GM19452 (cell line): ENCODE data around the gene C3.
"Not testable (repeated sequence)": the region's sequence is repeated elsewhere in the genome, so short reads cannot be mapped to it uniquely, and the experiment has no call there.

ENCODE experiments used
- ATAC-seq: cut with Tn5 transposase; IDR thresholded peaks from one replicate; pipeline ENCODE4 v1.9.1; 2021; ENCODE audit not compliant: unreplicated experiment

C3 gene

DNA sequence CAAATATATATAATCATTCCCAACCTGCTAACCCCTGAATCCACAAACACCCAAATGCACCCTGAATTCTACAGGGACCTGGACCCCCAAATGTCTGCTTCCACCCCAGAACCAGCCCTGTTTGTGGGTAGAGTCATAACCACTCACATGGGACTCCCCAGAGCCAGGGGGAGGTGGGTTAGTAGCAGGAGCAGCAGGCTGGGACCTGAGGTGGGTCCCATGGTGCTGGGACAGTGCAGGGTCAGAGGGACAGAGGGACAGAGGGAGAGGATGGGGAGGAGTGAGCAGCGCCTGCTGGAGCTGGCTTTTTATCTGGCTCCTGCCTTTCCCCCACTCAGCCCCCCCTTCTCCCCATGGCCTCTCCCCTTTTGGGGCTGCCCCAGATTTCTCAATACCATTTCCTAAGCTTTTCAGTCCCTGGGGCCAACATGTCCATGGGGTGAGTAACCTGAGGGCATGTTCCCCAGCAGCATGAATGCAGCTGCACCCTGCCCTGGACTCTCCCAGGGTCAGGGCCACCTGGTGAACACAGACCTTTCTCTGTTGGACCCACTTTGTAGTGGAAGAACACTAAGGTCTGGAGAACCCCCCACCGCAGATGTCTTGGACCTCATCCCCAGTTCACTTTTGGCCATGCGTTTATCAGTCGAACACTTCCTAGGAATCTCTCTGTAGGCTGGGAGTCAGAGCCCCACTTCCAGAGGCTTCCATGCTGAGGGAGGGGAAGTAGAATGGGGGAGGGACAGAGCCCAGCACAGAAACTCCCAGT, at the start of gene C3:
Gene C3 (minus strand): TSS at position 282 of the 769 bp plus-strand sequence. CDS start 61 bp downstream, at position 221.
- no peak for ATAC-seq

DNA sequence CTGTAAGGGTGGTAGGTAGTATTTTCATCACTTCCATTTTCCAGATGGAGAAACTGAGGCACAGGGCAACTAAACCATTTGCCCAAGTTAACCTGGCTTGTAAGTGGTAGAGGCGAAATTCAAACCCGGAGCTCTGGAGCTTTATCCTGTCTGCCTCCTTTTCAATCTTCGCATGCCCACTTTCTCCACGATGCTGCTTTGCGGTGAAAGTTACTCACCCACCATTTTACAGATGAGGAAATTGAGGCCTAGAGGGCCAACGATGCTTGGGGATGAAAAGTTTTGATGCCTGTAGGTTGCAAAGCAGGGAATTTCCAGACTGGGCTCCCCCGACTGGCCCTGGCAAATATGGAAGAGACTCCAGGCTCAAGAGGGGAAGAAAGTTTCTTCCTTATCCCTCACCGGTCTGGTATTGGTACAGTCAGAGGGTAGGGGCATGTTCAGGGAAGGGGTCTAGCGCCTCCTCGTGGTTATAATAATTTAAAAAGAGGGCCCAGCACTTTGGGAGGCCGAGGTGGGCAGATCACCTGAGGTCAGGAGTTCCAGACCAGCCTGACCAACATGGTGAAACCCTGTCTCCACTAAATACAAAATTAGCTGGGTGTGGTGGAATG, 48.7 kb upstream of the C3 start:
- no peak for ATAC-seq

DNA sequence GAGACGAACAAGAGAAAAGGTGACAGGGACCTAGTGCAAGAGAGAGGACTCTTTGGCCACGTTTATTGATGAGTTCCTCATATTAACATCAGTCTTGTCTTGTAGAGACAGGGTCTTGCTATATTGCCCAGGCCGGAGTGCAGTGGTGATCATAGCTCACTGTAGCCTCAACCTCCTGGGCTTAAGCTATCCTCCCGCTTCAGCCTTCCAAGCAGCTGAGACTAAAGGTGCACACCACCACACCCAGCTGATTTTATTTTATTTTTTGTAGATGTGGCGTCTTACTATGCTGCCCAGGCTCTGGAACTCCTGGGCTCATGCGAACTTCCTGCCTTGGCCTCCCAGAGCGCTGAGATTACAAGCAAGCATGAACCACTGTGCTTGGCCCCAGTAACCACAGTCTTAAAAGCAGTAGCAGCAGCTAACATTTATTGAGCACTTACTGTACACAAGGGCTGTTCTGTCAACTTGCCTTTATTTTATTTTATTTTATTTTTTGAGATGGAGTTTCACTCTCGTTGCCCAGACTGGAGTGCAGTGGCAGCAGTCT, 47.9 kb upstream of the C3 start:
- ATAC-seq = no peak

DNA sequence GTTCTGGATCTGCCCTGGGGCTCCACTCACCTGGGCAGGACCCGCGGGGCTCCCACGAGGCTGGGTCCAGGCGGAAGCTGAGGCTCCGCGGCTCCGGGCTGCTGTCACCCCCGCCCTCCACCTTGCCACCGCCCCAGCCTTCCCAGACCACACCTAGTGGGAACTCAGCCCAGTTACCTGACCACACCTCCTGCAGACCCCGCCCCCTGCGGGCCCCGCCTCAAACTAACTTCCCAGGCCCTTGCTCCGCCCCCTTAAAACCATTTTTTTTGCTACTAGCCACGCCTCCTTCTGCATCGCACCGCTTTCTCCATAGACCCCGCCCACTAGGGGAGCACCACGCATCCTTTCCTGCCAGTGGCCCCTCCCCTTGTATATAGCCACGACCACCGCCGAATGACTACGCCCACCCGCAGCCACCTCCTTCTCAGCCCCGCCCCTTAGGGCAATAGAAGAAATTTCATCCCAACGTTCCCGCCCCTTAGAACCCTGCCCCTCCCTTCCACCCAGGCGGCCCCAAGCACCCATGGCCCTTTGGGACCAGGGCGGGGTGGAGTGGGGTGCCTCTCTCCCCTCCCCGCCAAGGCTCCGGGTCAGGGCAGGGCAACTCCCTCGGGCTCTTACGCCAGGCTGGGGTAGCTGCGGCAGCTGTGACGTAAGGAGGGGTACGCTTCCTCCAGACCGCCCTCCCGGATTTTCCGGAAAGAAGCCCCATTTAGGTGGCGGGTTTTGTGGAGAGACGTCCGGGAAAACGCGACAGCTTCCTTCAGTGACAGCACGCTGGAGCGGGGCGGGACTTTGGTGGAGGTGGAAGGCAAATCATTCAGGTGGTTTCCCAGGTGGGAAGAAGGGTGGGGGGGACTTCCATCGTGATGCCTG, 47.1 kb upstream of the C3 start, which contains the start of gene SH2D3A:
Gene SH2D3A (minus strand): TSS at position 79 of the 879 bp plus-strand sequence. CDS start 3,687 bp downstream, outside the sequence.
- peak; percentile 65 for ATAC-seq

DNA sequence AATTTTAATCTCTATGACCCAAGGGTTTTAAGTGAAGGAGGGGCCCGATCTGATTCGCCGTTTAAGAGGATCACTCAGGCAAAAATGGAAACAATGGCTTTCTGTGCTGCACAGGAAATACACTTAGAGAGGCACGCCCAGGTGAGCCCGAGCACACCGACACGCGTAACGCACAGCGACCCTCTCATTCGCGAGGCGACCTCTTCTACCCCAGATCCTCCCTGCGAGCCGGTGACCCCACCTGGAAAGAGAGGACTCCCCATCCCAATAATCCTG, 46.6 kb upstream of the C3 start:
- ATAC-seq = no peak

DNA sequence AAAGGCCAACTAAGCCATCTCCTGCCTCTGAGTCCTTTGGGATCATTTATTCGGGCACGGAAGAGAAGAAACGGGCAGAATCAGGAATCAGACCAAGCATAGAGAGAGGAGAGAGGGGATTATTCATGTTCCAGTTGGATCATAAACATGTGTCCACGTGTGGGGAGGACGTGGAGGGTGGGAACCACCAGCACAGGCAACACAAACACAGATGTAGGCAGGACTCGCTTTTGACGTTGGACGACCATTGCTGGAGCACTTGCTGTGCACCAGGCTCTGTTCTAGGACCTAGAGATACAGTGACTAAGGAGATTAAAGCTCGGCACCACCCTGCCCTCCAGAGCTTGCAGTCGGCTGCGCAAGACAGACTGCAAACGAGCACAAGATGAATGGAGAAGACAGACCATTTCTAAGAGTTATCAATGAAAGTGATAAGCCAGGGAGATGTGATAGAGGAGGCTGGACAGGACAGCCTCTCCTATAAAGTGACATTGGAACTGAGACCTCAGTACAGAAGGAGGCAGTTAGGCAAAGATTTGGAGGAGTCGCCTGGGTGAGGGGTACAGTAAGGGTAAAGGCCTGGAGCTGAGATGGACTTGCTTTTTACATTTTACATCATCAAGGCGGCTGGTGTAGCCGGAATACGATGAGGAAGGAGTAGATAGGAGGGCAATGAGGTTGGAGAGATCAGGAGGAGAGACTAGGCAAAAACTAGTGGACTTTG, 46.1 kb upstream of the C3 start:
- ATAC-seq = no peak

DNA sequence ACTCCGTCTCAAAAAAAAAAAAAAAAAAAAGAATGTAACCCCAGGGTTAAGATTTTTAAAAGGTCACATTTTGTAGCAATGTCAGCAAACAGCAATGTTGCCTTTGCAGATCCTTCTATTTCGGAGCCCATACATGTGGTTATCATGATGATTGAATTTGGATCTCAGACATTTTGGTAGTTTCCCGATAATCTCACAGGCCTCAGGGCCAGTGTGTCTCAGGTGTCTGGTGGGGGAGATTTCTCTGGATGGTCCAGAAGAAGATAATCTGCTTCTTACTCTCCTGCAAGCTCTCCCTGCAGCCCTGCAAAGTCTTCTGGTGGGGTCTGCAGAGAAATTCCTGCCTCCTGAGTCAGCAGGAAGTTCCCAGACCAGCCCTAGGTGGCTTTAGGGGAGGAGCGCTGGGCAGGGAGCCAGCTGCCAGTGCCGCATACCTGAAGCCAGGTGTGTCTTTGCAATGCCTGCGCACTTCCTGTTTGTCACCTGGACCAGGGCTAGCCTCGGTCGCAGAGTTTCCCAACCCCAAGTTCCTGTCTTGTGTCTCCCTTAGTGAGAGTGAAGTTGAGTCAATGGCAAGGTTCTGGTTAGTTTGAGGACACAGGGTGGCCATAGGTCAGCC, 45.4 kb upstream of the C3 start:
- ATAC-seq = no peak

DNA sequence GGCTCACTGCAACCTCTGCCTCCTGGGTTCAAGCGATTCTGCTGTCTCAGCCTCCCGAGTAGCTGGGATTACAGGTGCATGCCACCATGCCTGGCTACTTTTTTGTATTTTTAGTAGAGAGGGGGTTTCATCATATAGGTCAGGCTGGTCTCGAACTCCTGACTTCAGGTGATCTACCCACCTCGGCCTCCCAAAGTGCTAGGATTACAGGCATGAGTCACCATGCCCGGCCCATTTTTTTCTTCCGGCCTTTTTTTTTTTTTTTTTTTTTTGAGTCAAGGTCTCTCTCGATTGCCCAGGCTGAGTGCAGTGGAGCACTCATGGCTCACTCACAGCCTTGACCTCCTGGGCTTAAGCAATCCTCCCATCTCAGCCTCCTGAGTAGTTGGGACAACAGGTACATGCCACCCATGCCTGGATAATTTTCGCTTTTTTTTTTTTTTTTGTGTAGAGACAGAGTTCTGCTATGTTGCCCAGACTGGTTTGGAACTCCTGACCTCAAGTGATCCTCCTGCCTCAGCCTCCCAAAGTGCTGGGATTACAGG, 41.9 kb upstream of the C3 start:
- not testable (repeated sequence) for ATAC-seq

DNA sequence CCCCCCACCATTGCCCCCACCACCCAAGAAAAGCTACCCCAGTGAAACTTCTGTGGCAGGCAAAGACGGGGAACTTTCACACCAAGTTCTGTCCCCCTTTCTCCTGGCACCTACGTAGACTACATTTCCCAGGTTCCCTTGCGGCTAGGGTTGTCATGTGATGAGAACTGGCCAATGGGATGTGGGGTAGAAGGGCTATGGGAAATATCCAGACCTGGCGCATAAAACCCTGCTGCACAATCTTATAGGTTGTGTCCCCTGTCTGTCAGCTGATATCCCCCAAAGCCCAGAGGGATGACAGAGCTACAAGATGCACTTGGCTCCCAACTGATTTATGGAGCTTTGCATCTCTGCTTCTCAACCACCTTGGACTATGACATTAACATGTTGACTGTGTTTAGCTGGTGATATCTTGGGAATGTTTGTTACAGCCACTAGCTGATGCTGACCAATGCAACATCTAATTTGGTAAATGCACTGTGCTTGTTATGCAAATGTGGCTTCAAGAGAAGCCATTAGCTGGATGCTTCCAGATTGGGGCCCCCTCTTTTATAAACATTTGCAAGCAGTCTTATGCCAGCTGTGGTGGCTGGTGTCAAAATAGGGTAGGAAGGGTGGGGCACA, 40.7 kb upstream of the C3 start:
- no peak for ATAC-seq

DNA sequence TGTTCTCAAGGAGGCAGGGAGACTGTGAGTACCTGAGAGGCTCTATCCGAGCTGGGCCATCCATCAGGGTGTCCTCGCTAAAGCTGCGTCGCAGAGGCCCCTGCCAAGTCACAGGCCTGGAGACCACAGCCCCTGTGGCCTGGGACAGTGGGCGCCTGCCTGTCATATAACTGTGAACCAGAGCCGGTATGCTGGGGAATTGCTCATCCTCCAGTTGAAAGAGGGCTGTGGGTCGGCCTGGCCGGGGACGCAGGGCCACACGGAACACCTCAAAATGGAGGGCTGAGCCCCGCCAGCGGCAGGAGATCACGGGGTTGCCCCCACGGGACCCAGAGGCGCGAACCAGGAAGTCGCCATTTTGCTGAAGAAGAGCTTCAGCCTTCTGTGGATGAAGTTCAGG, 40.2 kb upstream of the C3 start:
- no peak for ATAC-seq

DNA sequence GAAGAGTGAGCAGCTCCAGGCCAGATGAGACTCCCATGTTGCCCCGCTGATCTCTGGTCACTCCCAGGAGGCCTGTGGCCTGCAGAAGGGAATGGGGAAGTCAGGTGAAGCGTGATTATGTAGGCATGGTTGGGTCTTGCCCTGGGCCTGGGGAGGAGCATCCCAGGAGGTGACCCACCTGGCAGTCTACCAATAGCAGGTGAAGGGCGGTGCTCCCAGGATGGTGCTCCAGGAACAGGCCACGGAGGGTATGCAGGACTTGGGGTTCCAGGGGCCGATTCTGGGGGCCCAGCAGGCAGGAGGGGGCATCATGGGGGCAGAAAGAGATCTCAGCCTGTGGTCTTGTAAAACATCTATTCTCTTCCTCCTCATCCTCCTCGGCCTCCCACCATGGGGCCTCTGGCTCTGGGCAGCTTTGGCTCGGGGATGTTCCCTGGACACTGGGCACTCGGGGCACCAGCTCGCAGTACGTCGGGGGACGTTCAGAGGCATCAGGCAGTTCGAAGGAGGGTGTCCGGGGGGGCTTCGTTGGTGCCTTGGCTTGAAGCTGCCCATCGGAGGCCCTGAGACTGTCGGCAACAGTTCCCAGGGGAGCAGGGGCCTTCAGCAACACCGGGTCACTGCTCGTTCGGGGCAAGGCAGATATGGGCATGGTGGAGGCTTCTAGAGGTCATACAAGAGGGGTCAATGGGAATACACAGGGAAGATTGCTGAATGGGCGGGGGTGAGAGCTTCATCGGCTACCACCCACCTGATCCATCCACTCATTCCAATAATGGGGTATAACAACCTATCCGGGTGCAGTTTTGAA, 34.4 kb upstream of the C3 start:
- no peak for ATAC-seq

DNA sequence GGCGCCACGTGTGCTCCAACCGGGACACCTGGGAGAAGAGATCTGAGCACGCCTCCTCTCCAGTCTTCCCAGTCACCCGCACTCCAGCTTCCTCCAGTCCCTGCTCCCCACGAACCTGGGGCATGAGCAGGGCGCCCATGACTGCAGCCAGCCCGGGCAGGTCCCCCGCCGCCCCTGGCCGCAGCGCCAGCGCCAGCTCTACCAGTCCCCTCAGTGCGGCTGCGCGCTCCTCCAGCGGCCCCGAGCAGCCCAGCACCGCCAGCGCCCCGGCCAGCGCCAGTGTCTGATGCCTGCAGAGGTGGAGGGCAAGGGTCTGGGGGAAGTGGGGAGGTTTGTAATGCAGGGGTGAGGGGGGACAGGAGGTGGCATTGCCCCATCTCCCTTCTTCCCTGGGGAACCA, 33.7 kb upstream of the C3 start:
- ATAC-seq = no peak

DNA sequence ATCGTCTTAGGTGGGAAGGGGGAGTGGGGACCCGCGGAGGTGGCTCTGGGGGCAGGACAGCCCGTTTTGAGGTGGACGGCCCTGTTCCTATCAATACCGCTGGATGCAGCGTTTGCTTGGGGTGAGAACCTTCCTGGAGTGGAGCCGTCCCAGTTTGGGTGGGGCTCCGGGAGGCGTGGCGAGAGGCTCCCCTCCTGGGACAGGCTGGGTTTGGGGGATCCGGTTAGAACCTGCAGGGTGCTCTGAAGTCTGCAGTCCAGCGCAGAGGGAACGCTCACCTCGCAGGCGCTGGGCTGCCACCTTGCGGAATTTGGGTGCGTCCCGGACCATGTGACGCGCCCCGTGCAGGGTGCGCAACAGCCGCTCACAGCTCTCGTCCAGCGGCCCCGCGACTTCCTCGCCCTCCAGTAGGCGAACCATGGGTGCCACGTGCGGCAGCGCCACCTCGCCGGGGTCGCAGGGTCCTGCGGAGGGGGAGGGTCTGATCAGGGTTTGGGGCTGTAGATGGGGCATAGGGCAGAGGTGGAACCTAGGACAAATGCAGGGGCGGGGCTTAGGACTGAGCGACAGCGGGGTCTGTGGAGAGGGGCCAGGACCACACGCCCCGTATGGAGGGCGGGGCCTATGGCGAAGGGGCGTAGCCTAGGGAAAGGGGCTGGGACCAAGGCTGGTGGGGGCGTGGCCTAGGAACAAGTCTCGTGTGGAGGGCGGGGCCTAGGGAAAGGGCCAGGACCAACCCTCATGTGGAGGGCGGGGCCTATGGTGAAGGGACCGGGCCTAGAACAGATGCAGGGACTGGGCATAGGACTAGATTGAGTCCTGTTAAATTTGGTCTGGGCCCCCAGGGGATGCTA, 33.0 kb upstream of the C3 start:
- ATAC-seq = peak; percentile 72

DNA sequence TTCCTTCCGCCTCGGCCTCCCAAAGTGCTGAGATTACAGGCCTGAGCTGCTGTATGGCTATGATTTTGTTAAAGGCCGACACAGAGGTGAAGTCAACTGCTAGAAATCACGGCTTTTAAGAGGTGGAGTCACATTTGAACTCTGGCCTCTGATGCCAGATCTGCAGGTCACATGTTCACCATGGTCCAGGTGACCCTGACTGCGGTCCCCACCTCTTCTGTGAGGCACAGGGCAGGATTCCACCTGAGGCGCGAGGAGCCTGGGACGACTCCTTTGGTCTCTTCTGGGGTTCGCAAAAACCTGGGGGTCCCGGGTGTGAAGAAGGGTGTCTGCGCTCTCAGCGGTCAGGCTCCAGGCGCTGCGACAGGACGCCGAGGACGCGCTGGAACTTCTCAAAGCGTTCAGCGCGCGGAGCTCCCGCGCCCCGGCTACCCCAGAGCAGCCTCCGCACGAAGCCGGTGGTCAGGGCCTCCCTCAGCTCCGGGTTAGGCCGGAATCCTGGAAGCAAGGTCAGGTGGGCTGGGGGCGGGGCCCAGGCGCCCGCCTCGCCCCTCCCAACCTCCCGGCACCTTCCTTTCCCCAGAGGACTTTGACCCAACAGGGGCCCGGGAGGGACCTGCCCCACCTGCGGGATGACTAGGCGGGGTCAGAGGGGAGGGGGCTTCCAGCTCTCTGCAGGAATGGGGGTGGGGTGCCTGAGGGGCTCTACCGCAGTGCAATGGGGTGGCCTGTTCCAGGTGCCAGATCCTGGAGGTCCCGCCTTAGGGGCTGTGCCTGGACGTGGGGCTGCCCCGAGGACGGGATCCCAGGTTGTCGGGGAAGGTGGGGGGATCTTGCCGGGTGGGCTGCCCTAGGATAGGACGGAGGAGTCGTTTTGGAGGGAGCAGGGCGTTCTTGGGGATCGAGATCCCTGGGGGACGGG, 32.1 kb upstream of the C3 start:
- no peak for ATAC-seq

DNA sequence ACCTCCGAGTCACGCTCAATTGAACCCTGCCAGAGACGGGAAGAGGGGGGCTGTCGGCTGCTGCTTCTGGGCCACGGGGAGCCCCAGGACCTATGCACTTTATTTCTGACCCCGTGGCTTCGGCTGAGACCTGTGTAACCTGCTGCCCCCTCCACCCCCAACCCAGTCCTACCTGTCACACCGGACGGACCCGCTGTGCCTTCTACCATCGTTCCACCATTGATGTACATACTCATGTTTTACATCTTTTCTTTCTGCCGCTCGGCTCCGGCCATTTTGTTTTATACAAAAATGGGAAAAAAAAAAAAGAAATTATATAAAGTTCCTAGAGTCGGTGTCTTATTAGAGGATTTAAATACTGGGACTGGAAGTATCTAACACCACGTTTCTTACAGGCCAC, 30.7 kb upstream of the C3 start:
- ATAC-seq = no peak

DNA sequence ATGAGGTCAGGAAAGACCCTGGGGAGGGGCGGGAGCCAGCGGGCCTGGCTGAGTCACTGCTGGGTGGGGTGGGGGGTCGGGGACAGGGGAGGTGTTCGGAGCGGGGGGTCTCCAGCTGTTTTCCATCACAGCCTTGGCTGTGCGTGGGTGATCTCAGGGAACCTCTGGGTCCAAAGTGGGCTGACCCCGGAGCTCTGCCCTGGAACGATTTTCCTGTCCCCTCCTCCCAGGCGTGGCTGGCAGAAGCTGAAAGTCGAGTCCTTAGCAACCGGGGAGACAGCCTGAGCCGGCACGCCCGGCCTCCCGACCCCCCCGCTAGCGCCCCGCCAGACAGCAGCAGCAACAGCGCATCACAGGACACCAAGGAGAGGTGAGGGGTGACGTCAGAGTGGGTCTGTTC, 29.6 kb upstream of the C3 start:
- ATAC-seq = no peak

DNA sequence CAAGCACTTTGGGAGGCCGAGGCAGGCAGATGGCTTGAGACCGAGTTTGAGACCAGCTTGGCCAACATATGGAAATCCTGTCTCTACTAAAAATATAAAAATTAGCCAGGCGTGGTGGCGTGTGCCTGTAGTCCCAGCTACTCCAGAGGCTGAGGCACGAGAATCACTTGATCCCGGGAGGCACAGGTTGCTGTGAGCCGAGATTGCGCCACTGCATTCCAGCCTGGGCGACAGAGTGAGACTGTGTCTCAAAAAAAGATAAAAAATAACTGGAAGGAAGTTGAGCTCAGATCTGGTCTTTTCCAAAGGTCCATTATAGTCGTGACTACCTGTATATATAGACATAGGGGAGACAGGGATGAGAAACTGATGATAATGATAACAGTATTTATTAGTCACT, 28.1 kb upstream of the C3 start:
- not testable (repeated sequence) for ATAC-seq
